Measurements from ENCODE around the gene SPATA25. TPM values are rescaled to one million over a fixed set of nuclear protein-coding genes. Genes with fewer than 3 reads are reported as not detected.

Gene SPATA25
- total RNA-seq, 1 donor from 2014 or later, result 2.9 TPM

- Mint-ChIP-seq H3K4me3 (ENCODE audit: unreplicated experiment) (no peak overlapping the region), H3K36me3 (ENCODE audit: unreplicated experiment) (peaks cover 16% of the 10 kb centered on the region), H3K27ac (ENCODE audit: unreplicated experiment) (no peak overlapping the region), H3K4me1 (ENCODE audit: unreplicated experiment) (peaks cover 5% of the 10 kb centered on the region), H3K9me3 (ENCODE audit: unreplicated experiment) (no peaks in the 10 kb centered on the region), H3K27me3 (ENCODE audit: unreplicated experiment) (no peaks in the 10 kb centered on the region)
- no peak for DNase-seq (ENCODE audit: extremely low spot score, unreplicated experiment)
- TF ChIP-seq, protein P1, sequence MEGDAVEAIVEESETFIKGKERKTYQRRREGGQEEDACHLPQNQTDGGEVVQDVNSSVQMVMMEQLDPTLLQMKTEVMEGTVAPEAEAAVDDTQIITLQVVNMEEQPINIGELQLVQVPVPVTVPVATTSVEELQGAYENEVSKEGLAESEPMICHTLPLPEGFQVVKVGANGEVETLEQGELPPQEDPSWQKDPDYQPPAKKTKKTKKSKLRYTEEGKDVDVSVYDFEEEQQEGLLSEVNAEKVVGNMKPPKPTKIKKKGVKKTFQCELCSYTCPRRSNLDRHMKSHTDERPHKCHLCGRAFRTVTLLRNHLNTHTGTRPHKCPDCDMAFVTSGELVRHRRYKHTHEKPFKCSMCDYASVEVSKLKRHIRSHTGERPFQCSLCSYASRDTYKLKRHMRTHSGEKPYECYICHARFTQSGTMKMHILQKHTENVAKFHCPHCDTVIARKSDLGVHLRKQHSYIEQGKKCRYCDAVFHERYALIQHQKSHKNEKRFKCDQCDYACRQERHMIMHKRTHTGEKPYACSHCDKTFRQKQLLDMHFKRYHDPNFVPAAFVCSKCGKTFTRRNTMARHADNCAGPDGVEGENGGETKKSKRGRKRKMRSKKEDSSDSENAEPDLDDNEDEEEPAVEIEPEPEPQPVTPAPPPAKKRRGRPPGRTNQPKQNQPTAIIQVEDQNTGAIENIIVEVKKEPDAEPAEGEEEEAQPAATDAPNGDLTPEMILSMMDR (IDR thresholded peaks at IDR 0.05), result no peak
Observed at GRCh38 chr20:45850238-45850637, 37.2 kb downstream of the SPATA25 start.

- H3K9me3 Mint-ChIP-seq (ENCODE audit: unreplicated experiment), result no peaks in the 10 kb centered on the region
- peaks cover 20% of the 10 kb centered on the region for H3K36me3 Mint-ChIP-seq (ENCODE audit: unreplicated experiment)
- DNase-seq (ENCODE audit: extremely low spot score, unreplicated experiment), result no peak
- TF ChIP-seq, protein P1 (IDR thresholded peaks at IDR 0.05), result no peak
- H3K27me3 Mint-ChIP-seq (ENCODE audit: unreplicated experiment), result no peaks in the 10 kb centered on the region
- no peaks in the 10 kb centered on the region for H3K4me1 Mint-ChIP-seq (ENCODE audit: unreplicated experiment)
- no peak overlapping the region for H3K4me3 Mint-ChIP-seq (ENCODE audit: unreplicated experiment)
- H3K27ac Mint-ChIP-seq (ENCODE audit: unreplicated experiment), result no peak overlapping the region
Observed at GRCh38 chr20:45848969-45849582, 38.3 kb downstream of the SPATA25 start.

GRCh38 chr20:45848421-45848820, 39.0 kb downstream of the SPATA25 start:
- Mint-ChIP-seq H3K27ac (ENCODE audit: unreplicated experiment) (no peak overlapping the region), H3K4me1 (ENCODE audit: unreplicated experiment) (no peaks in the 10 kb centered on the region), H3K27me3 (ENCODE audit: unreplicated experiment) (no peaks in the 10 kb centered on the region), H3K9me3 (ENCODE audit: unreplicated experiment) (no peaks in the 10 kb centered on the region), H3K36me3 (ENCODE audit: unreplicated experiment) (peaks cover 22% of the 10 kb centered on the region), H3K4me3 (ENCODE audit: unreplicated experiment) (no peak overlapping the region)
- TF ChIP-seq, protein P1 (IDR thresholded peaks at IDR 0.05), result no peak
- no peak for DNase-seq (ENCODE audit: extremely low spot score, unreplicated experiment)

GRCh38 chr20:45845452-45845851, 42.0 kb downstream of the SPATA25 start:
- Mint-ChIP-seq H3K4me3 (ENCODE audit: unreplicated experiment) (no peak overlapping the region), H3K9me3 (ENCODE audit: unreplicated experiment) (no peaks in the 10 kb centered on the region), H3K27me3 (ENCODE audit: unreplicated experiment) (no peaks in the 10 kb centered on the region), H3K27ac (ENCODE audit: unreplicated experiment) (no peak overlapping the region), H3K36me3 (ENCODE audit: unreplicated experiment) (peaks cover 28% of the 10 kb centered on the region), H3K4me1 (ENCODE audit: unreplicated experiment) (peaks cover 1% of the 10 kb centered on the region)
- TF ChIP-seq, protein P1 (IDR thresholded peaks at IDR 0.05), result no peak
- no peak for DNase-seq (ENCODE audit: extremely low spot score, unreplicated experiment)

DNA sequence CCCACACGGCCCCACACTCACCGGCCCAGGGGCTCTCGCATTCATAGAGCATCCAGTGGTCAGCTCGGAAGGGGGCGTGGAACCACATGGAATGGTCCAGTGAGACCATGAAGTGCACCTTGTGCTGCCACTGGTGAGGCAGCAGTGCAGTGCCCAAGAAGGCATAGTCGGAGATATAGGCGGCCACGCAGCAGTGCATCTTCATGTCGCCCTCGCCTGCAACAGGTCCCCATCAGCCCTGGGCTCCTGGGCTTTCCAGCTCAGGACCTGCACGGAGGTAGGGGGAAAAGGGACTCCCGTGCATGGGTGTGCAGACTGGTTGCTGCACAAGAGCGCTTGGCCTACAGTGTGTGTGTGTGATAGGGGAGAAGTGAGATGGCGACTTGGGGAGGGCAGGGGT, 43.9 kb downstream of the SPATA25 start:
- TF ChIP-seq, protein P1 (IDR thresholded peaks at IDR 0.05), result no peak
- Mint-ChIP-seq H3K4me1 (ENCODE audit: unreplicated experiment) (peaks cover 1% of the 10 kb centered on the region), H3K36me3 (ENCODE audit: unreplicated experiment) (peaks cover 24% of the 10 kb centered on the region), H3K27me3 (ENCODE audit: unreplicated experiment) (no peaks in the 10 kb centered on the region), H3K4me3 (ENCODE audit: unreplicated experiment) (no peak overlapping the region), H3K9me3 (ENCODE audit: unreplicated experiment) (no peaks in the 10 kb centered on the region), H3K27ac (ENCODE audit: unreplicated experiment) (no peak overlapping the region)
- no peak for DNase-seq (ENCODE audit: extremely low spot score, unreplicated experiment)

Measured in osteocyte (in vitro differentiated cells).